Left renal cortex interstitium (tissue), 4 donors: ENCODE results near the gene EDN2. TPM values are rescaled to one million over a fixed set of nuclear protein-coding genes. Genes with fewer than 3 reads are reported as not detected.

Source experiments
- polyA plus RNA-seq, 4 donors: library from polyadenylated mRNA; unstranded; fragments of 120-200 nt; gene quantifications; one replicate each; pipeline ENCODE4 v1.2.1, GENCODE V29; 2013; ENCODE audit not compliant: insufficient read length in 4 of 4

The EDN2 gene
- polyA plus RNA-seq, 4 donors, result 0.95 to 4.8 (median 3.4) TPM

Other genes starting within 250 kb of the EDN2 start
- 10 to 100 TPM; 36.0 to 51.7 (median 40.0) TPM for gene SCMH1, start 242.4 kb downstream of the EDN2 start, polyA plus RNA-seq
- gene FOXO6, start 123.2 kb downstream of the EDN2 start, polyA plus RNA-seq, result 1 to 10 TPM; 1.6 to 3.2 (median 2.4) TPM